Hepatocyte (in vitro differentiated cells): ENCODE results near the gene WWTR1.

ENCODE experiments used
- CTCF ChIP-seq: fragments of 200-600 bp; sonication (generic); IDR thresholded peaks from 2 replicates; pipeline ENCODE4 v1.5.1; 2016; ENCODE audit warnings: antibody characterized with exemption, mild to moderate bottlenecking; ENCODE audit not compliant: poor library complexity
- EZH2 ChIP-seq: fragments of 200-600 bp; sonication (generic); IDR thresholded peaks from 2 replicates; pipeline ENCODE4 v1.6.1; 2016; ENCODE audit warnings: antibody characterized with exemption, mild to moderate bottlenecking, borderline replicate concordance

DNA sequence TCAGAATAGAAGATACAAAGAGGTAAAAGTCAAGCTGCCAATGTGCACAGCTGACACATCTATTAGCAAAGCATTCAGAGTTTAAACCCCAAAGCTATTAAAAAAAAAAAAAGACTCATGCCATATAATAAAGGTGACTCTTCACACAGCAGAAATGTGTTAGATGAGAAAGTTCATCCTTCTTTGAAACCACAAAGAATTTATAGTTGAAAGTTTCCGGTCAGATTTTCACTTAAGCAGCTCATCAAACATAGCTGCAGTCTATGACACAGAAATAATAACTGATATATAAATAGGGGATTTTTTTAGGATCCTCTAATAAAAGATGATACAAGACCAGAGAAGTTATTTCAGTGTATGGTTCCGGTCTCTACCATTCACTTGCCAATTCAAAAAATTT, 76.6 kb downstream of the WWTR1 start:
- TF ChIP-seq CTCF (no peak), EZH2 (no peak)
